Colonic mucosa (tissue), 4 donors: Measurements from ENCODE around the gene KCNG2. TPM values are rescaled to one million over a fixed set of nuclear protein-coding genes. Genes with fewer than 3 reads are reported as not detected.

Experiments used
- DNase-seq: peaks from one replicate; pipeline ENCODE4 v3.0.0-alpha.2; 2020
- H3K27ac ChIP-seq: fragments of 200-600 bp; one replicate; pipeline ENCODE4 v1.8.0; 2021
- H3K27me3 ChIP-seq: fragments of 200-600 bp; one replicate; pipeline ENCODE4 v1.8.0; 2021
- H3K36me3 ChIP-seq: fragments of 200-600 bp; one replicate; pipeline ENCODE4 v1.8.0; 2021
- H3K4me1 ChIP-seq: fragments of 200-600 bp; one replicate; pipeline ENCODE4 v1.8.0; 2021; ENCODE audit warnings: mild to moderate bottlenecking
- H3K4me3 ChIP-seq: fragments of 200-600 bp; one replicate; pipeline ENCODE4 v1.8.0; 2021
- H3K9ac ChIP-seq, 2 donors: one replicate each; pipeline ENCODE4 v1.7.0; 2013; ENCODE audit warnings: control low read depth in 2 of 2, low read depth in 2 of 2, low read length in 2 of 2
- H3K9me3 ChIP-seq: fragments of 200-600 bp; one replicate; pipeline ENCODE4 v1.8.0; 2021
- CTCF ChIP-seq: fragments of 200-600 bp; IDR thresholded peaks from one replicate; pipeline ENCODE4 v1.8.0; 2022; ENCODE audit warnings: antibody characterized with exemption, mild to moderate bottlenecking
- intact Hi-C: fragments of 100-400 bp; cut with DNase I; formaldehyde crosslinking; loops from one replicate; pipeline ENCODE4 v1.14.1; 2022
- total RNA-seq, 2 donors: library from RNA; stranded (reverse); fragmentation: NEBNext Ultra II Directional in 1 of 2; extraction: Animal tissue kit (Norgen Biotek cat#: 25700) in 1 of 2; gene quantifications; one replicate each; pipeline ENCODE4 v1.2.1, GENCODE V29; 2021
- donor health status: healthy.
- donor health status: DM: no; HTN: no; CAD: no.
- donor health status: DM: no; HTN: no; CAD: no.

Gene KCNG2
- total RNA-seq, 2 donors from 2014 or later, result 0.32 TPM; not detected in 1

GRCh38 chr18:79834834-79835233 is 37.1 kb downstream of the KCNG2 start:
- no peak overlapping the region for H3K27ac ChIP-seq
- no peak for DNase-seq
- intact Hi-C loops, result no loop called here
- no peaks in the 10 kb centered on the region for H3K36me3 ChIP-seq
- no peaks in the 10 kb centered on the region for H3K4me1 ChIP-seq
- H3K9me3 ChIP-seq, result no peaks in the 10 kb centered on the region
- H3K27me3 ChIP-seq, result no peaks in the 10 kb centered on the region
- TF ChIP-seq CTCF, result no peak
- no peak overlapping the region for H3K4me3 ChIP-seq
- H3K9ac ChIP-seq, result no peak overlapping the region

GRCh38 chr18:79841936-79842335 is 44.2 kb downstream of the KCNG2 start:
- no peaks in the 10 kb centered on the region for H3K36me3 ChIP-seq
- no peaks in the 10 kb centered on the region for H3K9me3 ChIP-seq
- no peaks in the 10 kb centered on the region for H3K27me3 ChIP-seq
- intact Hi-C loops, result no loop called here
- no peaks in the 10 kb centered on the region for H3K4me1 ChIP-seq
- no peak overlapping the region for H3K4me3 ChIP-seq
- no peak overlapping the region for H3K9ac ChIP-seq
- TF ChIP-seq CTCF, result no peak
- DNase-seq, result no peak
- H3K27ac ChIP-seq, result no peak overlapping the region

- Histone ChIP-seq H3K27ac (no peak overlapping the region), H3K36me3 (no peaks in the 10 kb centered on the region), H3K9me3 (no peaks in the 10 kb centered on the region), H3K27me3 (no peaks in the 10 kb centered on the region), H3K4me3 (no peak overlapping the region), H3K9ac (no peak overlapping the region), H3K4me1 (no peaks in the 10 kb centered on the region)
- no peak for DNase-seq
- TF ChIP-seq CTCF, result no peak
- intact Hi-C loops, result no loop called here
Measured at GRCh38 chr18:79844999-79845563, 47.3 kb downstream of the KCNG2 start.

GRCh38 chr18:79846936-79847557 is 49.3 kb downstream of the KCNG2 start:
- no peak for TF ChIP-seq CTCF
- Histone ChIP-seq H3K36me3 (no peaks in the 10 kb centered on the region), H3K9me3 (no peaks in the 10 kb centered on the region), H3K4me3 (no peak overlapping the region), H3K27ac (no peak overlapping the region), H3K4me1 (no peaks in the 10 kb centered on the region), H3K9ac (no peak overlapping the region), H3K27me3 (no peaks in the 10 kb centered on the region)
- no peak for DNase-seq
- intact Hi-C loops, result no loop called here

- no peak for TF ChIP-seq CTCF
- intact Hi-C loops, result no loop called here
- no peak for DNase-seq
Measured at GRCh38 chr18:79847606-79848293, 50.0 kb downstream of the KCNG2 start.

More at GRCh38 chr18:79847606-79848293, 50.0 kb downstream of the KCNG2 start:
- Histone ChIP-seq H3K9ac (no peak overlapping the region), H3K27me3 (no peaks in the 10 kb centered on the region), H3K27ac (no peak overlapping the region), H3K4me3 (no peak overlapping the region), H3K36me3 (no peaks in the 10 kb centered on the region), H3K9me3 (no peaks in the 10 kb centered on the region), H3K4me1 (no peaks in the 10 kb centered on the region)
